K562 (cell line): ENCODE measurements around the gene SMAD3.

Source experiments
- CEBPG ChIP-seq, 3 experiments: fragments of 200-800 bp in 1 of 3; sonication (Bioruptor generic) in 1 of 3; sonication (generic) in 1 of 3; formaldehyde crosslinking in 1 of 3; IDR thresholded peaks in 2 of 3; conservative IDR thresholded peaks in 1 of 3; 2 replicates each; pipeline versions ENCODE4 v1.6.1 to v1.8.0; 2016 to 2022; ENCODE audit warnings: missing compliant biosample characterization in 2 of 3, missing genetic modification characterization in 2 of 3, mild to moderate bottlenecking in 1 of 3, missing genetic modification reagents in 1 of 3
- CREM ChIP-seq: IDR thresholded peaks from 2 replicates; pipeline ENCODE4 v1.6.1; 2014; ENCODE audit warnings: antibody characterized with exemption, low read depth
- CTCF ChIP-seq, 3 experiments: IDR thresholded peaks in 2 of 3; conservative IDR thresholded peaks in 1 of 3; 2 replicates each; pipeline ENCODE4 v1.5.1; 2011 to 2012; ENCODE audit warnings: low read length in 3 of 3, mild to moderate bottlenecking in 3 of 3, control low read depth in 2 of 3, improper control_type of control experiment in 1 of 3, inconsistent platforms in 1 of 3, low read depth in 1 of 3, mixed read lengths in 1 of 3, moderate library complexity in 1 of 3; ENCODE audit not compliant: insufficient read depth in 2 of 3
- FOXM1 ChIP-seq, 2 experiments: fragments of 450-650 bp in 1 of 2; sonication (generic) in 1 of 2; formaldehyde crosslinking in 1 of 2; IDR thresholded peaks; 2 replicates each; pipeline versions ENCODE4 v1.6.1 to v1.9.0; 2017 to 2022; ENCODE audit warnings: low read depth in 2 of 2, mild to moderate bottlenecking in 2 of 2, missing genetic modification reagents in 1 of 2, moderate library complexity in 1 of 2
- GMEB1 ChIP-seq: fragments of 250-450 bp; sonication (Bioruptor Pico); IDR thresholded peaks from 2 replicates; pipeline ENCODE4 v1.4.0; 2020; ENCODE audit warnings: mild to moderate bottlenecking
- HNRNPUL1 ChIP-seq: fragments of 200-400 bp; formaldehyde crosslinking; IDR thresholded peaks from 2 replicates; pipeline ENCODE4 v1.6.1; 2017; ENCODE audit warnings: low read length
- KDM5B ChIP-seq: fragments of 200-600 bp; sonication (generic); IDR thresholded peaks from 2 replicates; pipeline ENCODE4 v1.6.1; 2012; ENCODE audit warnings: low read depth, mild to moderate bottlenecking, moderate library complexity, low read length, control low read depth, inconsistent platforms; ENCODE audit not compliant: insufficient replicate concordance
- POLR2A ChIP-seq: fragments of 450-650 bp; conservative IDR thresholded peaks from 2 replicates; pipeline ENCODE4 v1.6.1; 2016
- USF2 ChIP-seq: sonication (generic); formaldehyde crosslinking; IDR thresholded peaks from 2 replicates; pipeline ENCODE4 v1.5.0; 2020; ENCODE audit warnings: missing genetic modification reagents

- no peak for TF ChIP-seq FOXM1 (IDR thresholded peaks at IDR 0.05; ENCODE audit: low read depth)
- TF ChIP-seq FOXM1 (CRISPR knock-in tag; IDR thresholded peaks at IDR 0.05; ENCODE audit: low read depth) = no peak
- no peak for TF ChIP-seq GMEB1 (CRISPR knock-in tag)
- no peak for TF ChIP-seq USF2
- TF ChIP-seq CTCF (IDR thresholded peaks at IDR 0.05 in 2 of 3, conservative IDR thresholded peaks at IDR 0.05 in 1 of 3; ENCODE audit: insufficient read depth in 2 of 3, low read depth in 1 of 3, low read length in 3 of 3) = no peak
- TF ChIP-seq CREM = no peak
- no peak for TF ChIP-seq HNRNPUL1
- TF ChIP-seq CEBPG (CRISPR knock-in tag; IDR thresholded peaks at IDR 0.05) = no peak
- TF ChIP-seq CEBPG (tag; conservative IDR thresholded peaks at IDR 0.05 in 1 of 2, IDR thresholded peaks at IDR 0.05 in 1 of 2) = no peak
- no peak for TF ChIP-seq KDM5B
- no peak for TF ChIP-seq POLR2A
These were observed 32.8 kb upstream of the SMAD3 start for GRCh38 chr15:67032608-67033007.
